LoVo (cell line): ENCODE results near the gene RAE1.
"Not testable (repeated sequence)": the region's sequence is repeated elsewhere in the genome, so short reads cannot be mapped to it uniquely, and the experiment has no call there.

ENCODE experiments used
- DNase-seq: peaks from one replicate; pipeline ENCODE4 v3.0.0-alpha.2; 2016; ENCODE audit warnings: low spot score

The RAE1 gene

DNA sequence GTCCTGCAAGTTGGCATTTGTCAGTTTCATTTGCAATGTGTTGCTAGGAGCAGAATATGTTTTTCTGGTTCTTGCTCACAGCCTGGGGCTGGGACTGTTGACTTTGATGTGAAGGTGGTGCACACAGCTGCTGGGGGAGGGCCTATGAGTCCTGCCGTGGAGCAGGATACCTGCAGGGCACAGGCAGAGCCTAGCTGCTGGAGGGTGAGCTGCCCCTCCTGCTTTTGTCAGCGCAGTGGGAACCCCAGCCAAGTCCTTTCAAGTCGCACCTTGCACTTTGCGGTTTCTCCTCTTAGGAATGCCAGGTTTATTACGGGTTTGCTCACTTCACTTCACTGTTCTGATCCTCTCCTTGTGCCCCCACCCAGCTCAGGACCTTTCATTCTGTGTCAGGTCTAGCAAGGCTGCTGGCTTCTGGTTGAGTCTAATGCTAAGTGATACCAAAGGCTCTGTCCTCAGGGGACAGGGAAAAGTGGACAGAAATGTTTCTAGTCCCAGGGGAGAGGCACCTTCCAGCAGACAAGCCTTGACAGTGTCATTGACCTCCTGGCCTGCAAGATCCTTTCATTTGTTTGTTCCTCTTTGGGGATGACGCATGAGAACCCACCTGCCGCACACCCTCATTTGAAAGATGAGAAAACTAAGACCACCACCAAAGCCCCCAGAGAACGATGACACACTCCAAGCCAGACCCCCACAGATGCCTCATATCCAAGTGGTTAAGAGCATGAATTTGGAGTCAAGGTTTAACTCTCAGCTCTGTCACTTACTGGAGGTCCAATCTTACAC, 24.2 kb upstream of the RAE1 start:
- DNase-seq = peak; percentile 91

DNA sequence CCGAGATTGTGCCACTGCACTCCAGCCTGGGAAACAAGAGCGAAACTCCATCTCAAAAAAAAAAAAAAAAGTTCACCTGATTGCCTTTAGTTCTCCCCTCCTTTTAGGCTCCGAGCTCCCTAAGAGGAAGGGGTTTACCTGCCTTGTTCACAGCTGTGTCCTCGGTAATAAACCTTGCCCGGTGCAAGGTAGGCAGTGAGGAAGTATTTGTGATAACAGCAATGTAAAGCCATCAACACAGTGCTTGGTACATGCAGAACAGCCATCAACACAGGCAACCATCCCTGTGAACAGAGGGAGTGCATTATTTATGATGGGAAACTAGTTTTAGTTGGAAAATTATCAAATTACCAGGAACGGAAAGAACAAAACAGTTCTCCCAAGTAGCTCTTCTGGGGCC, 23.2 kb upstream of the RAE1 start:
- no peak for DNase-seq

DNA sequence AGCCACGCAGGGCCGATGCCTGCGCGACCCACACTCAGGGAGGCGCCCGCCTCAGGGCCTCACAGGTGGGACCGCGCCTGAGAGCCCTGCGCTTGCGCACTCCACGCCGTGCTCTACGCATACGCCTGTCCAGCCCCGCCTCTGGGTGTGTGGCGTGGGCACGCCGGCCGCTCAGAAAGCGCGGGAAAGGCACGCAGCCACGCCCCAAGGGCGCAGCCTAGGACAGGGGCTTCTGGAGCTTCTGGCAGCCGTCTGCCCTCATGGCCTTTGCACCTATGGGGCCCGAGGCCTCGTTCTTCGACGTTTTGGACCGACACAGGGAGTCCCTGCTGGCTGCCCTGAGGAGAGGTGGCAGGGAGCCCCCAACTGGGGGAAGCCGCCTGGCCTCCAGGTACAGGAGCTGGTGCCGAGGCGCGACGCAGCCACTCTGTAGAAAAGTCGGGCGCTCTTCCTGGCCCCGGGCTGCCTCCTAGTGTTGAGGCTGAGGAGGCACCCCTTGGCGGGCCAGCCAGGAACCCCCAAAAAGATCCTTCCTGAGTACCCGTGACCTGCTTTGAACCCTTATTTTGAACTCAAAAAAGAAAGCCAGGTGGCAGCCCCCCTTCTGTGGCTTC, 21.3 kb upstream of the RAE1 start, which contains the start of gene SPO11:
SPO11 (plus strand) TSS at position 196 of the 614 bp plus-strand sequence; CDS start at position 261, 65 bp downstream.
- no peak for DNase-seq

DNA sequence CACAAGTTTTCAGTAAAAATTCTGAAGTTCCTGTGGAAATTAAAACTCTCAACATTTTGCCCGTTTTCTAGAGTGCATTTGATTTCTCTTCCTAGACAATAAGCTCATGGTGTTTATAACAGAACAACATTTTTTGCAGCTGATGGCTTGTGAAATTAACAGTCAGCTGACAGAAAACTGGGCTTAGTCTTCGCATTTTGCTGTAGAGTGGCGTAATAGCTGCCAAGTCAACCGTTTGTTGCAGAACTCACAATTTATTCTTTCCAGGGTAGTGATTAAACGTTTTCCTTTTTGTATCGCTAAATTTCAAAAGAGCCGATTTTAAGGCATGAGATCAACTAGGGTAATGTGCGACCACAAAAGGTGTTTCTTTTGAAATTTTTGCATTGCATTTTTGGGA, 20.1 kb upstream of the RAE1 start:
- no peak for DNase-seq

DNA sequence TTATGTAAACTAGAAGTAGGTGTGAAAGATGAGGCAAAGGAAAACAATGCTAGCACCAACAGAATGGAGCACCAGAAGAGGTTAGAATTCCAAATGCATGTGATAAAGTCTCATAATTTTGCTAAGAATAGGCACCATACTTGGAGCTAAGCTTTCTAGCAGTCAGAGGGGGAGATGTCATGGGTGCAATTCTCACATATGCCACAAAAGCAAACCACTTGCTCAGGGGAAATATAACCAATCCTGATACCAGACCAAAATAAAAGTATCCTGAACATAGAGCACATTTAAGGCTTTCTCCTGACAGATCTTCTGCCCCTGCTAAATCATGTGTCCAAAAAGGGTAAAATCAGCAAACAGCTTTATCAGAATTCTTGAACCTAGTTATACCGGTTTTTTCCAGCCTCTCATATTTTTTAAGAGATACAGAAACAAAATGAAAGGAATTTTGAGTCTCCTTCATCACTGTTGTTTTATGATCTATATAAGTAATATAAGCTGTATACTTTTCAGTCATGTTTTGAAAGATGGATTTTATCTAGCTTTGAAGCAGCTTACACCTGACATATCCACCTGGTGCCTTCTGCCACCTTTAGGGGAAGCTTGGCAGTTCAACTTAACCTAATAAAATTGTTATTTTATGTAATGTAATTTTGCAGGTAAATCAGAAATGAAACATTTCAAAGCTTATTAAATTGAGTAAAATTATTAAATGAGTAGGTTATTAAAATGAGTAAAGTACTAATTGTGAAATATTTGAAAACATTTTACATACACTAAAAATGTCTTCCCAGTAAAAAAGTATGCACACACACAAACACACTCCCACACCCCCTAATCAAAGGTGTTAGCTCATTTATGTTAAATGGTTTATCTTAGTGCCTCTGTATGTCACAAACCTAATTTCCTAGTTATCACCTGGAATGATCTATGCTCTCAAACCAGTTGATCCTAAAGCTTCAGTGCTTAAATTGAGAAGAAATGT, 18.7 kb upstream of the RAE1 start:
- peak; percentile 33 for DNase-seq

DNA sequence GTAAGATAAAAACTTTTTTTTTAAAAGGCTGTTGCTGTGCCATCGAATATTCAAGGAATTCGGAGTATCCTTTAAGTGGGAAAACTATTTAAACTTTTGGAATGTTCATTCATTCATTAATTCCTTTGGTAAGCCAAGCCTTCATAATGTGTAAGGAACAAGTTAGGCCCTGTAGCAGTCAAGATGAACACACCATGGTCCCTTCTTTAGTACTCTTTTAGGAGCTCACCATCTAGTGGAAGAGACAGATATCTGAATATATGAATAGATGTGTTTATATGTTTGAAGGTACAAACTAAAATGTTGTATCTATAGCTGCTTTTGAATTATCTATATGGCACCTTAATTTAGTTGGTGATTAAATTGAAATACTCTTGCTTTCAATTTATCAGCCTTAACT, 15.7 kb upstream of the RAE1 start:
- DNase-seq = no peak

DNA sequence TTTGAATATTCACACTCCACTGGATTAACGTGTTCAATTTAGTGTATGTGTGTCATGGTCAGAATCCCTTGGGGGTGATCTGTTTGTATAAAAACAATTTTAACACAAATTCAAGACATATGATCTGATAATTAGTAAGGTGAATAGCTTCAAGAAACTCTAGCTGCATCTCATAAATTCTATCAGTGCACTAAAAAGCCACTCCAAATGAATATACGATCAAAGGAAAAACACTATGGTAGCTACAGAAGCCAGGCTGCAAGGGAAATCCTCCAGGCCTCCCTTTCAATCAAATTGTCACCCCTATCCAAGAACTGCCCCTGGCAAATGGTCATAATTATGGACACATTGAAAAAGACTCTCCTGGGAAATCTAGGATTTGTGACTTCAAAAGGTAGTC, 9.4 kb upstream of the RAE1 start:
- no peak for DNase-seq

DNA sequence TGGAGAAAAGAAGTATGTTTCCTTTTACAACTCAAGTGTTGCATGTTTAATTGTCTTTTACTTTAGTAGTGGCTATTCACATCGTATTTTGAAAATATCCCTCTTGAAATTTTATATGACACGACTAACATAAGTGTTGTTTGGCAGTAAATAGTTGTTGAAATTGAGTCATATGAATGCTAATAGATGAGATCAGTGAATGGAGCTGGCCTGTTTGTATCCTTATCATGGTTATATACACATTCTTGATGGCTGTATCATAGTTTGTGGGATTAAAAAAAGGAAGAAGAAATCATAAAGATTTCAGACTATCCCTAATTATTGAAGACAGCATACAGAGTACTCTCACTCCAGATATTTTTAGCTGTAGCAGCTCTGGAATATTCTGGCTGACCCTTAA, 8.2 kb upstream of the RAE1 start:
- peak; percentile 19 for DNase-seq

DNA sequence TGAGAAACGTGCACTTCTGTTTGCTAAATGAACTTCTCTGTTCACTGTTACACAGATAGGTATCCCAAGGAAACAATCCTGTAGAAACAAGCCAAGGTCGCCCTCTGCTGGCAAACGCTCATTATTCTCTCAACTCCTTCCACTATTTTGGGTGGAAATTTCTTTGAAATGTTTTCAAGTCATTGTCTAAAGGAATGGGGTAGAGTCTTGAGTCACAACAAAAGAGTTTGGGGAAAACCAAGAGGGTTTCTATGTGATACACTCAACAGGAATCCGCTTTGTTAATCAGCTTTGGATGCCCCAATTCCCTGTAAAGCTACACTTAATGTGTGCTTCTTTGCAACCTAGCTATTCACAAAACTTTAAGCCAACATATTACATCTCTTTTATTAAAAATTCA, 4.6 kb upstream of the RAE1 start:
- peak; percentile 72 for DNase-seq

DNA sequence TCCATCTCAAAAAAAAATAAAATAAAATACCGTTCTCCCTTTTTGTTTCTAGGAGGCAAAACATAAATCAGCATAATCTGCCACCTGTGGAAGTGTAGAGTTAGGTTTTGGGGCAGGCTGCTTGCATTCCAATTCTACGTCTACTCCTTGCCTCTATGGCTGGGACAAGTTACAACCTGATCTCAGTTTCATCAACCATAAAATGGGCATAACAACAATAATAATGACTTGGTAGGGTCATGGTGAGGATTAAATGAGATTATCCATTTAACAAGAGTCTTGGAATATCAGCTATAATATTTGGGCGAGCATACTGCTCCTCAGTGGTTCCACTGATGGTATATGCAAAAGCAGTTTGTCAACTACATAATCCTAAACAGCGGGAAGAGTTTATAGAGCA, 3.7 kb upstream of the RAE1 start:
- DNase-seq = no peak

DNA sequence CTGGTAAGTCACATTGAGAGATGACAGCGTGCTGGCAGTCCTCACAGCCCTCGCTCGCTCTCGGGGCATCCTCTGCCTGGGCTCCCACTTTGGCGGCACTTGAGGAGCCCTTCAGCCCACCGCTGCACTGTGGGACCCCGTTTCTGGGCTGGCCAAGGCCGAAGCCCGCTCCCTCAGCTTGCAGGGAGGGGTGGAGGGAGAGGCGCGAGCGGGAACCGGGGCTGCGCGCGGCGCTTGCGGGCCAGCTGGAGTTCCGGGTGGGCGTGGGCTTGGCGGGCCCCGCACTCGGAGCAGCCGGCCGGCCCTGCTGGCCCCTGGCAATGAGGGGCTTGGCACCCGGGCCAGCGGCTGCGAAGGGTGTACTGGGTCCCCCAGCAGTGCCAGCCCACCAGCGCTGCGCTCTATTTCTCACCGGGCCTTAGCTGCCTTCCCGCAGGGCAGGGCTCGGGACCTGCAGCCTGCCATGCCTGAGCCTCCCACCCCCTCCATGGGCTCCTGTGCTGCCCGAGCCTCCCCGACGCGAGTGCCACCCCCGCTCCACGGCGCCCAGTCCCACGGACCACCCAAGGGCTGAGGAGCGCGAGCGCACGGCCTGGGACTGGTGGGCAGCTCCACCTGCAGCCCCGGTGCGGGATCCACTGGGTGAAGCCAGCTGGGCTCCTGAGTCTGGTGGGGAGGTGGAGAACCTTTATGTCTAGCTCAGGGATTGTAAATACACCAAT, 2.7 kb upstream of the RAE1 start:
- not testable (repeated sequence) for DNase-seq

DNA sequence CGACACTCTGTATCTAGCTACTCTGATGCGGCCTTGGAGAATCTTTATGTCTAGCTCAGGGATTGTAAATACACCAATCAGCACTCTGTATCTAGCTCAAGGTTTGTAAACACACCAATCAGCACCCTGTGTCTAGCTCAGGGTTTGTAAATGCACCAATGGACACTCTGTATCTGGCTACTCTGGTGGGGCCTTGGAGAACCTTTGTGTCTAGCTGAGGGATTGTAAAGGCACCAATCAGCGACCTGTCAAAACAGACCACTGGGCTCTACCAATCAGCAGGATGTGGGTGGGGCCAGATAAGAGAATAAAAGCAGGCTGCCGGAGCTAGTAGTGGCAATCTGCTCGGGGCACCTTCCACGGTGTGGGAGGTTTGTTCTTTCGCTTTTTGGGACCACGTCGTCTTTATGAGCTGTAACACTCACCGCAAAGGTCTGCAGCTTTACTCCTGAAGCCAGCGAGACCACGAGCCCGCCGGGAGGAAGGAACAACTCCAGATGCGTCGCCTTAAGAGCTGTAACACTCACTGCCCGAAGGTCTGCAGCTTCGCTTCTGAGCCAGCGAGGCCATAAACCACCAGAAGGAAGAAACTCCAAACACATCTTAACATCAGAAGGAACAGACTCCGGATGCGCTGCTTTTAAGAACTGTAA, 2.0 kb upstream of the RAE1 start:
- not testable (repeated sequence) for DNase-seq

DNA sequence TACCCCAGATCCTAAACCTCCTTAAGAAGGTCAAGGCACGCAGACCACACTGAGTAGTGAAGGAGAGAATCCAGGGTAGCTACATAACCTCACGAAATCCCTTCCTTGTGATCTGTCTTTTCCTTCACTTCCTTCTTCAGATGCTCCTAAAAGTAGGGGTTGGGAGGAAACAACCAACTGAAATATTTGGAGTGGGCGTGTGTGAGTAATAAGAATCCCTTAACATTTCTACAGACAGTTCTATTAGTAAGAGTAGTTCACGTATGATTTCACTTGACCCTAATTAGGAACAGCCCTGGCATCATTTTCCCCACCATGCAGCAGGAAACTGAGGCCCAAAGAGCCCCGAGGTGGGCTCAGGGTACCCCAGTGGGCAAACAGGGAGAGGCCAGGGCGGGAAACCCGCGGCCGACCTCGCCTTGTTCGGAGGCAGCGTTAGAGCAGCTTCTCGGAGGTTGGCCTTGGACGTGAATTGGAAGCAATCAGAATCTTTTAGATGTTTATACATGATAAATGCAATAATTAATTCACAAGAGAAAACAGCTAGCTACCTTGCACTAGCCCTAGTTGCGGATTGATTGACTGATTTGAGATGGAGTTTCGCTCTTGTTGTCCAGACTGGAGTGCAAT, 859 bp upstream of the RAE1 start:
- no peak for DNase-seq

DNA sequence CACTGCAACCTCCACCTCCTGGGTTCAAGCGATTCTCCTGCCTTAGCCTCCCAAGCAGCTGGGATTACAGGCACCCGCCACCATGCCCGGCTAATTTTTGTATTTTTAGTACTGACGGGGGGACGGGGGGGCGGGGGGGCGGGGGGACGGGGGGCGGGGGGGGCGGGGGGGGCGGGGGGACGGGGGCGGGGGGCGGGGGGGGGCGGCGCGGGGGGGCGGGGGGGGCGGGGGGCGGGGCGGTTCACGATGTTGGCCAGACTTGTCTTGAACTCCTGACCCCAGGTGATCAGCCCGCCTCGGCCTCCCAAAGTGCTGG, 371 bp upstream of the RAE1 start:
- DNase-seq = not testable (repeated sequence)

DNA sequence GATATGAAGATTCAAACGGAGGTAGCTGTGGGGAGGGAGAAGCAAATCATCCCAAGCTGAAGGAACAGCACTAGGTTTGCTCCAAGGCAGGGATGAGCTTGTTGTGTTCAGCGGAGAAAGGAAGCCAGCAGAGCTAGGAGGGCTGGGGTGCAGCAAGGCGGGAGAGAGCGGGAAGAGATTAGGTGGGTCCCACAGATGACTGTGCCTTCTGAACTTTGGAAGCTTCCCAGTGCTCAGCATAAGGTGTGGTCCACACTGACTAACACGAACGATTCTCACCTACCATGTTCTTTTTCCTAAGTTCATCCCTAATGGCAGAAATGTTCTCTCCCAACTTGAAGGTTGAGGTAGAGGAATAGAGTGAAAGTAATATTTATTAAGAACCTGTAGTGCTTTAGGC, 1.2 kb downstream of the RAE1 start:
- no peak for DNase-seq

DNA sequence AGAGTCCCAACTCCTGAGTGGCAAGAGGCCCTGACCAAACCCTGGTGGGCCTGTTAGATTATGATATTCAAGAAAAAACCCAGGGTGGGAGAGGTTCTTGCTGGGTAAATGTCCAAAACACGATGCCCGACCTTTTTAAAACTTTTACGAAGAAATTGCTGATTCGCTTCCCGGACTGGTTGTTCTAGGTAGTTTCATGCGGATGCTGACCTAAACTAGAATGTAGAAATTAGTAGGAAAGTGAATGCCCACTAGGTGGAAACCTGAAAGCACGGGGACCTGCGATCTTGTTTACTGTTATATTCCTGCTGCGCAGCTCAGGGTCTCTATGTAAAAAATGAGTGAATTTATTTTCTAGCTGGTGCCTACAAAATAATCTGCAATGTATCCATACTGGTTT, 2.3 kb downstream of the RAE1 start:
- DNase-seq = no peak

DNA sequence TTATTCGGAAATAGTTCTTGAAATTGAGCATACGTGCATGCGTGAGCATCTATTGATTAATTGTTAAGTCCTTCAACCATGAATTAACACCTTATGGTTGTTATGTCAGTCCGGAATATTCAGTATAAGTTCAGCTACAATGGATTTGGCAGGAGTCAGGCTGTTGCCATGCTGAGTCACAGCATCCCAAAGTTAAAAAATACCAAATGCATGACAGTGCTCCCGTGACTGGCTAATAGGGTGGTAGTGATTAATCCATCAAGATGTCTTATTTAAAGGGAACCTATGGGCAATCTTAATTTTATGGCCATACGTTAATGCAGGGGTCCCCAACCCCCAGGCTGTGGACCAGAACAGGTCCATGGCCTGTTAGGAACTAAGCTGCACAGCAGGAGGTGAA, 10.5 kb downstream of the RAE1 start:
- DNase-seq = no peak

DNA sequence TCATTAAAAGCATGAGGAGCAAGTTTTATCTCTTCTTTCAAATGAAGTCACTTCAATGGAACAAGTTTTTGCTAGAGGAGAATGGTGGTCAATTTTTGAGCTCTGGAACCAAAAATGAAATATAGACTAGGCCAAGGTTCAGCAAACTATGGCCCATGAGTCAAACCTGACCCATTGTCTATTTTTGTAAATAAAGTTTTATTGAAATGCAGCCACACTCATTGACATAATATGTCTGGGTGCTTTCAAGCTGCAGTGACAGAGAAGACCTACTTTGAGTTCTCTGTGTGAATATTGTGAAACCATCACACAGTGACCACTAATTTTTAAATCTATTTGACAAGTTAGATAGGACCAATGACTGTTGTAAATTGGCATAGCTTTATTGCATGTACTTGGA, 13.4 kb downstream of the RAE1 start:
- DNase-seq = no peak

DNA sequence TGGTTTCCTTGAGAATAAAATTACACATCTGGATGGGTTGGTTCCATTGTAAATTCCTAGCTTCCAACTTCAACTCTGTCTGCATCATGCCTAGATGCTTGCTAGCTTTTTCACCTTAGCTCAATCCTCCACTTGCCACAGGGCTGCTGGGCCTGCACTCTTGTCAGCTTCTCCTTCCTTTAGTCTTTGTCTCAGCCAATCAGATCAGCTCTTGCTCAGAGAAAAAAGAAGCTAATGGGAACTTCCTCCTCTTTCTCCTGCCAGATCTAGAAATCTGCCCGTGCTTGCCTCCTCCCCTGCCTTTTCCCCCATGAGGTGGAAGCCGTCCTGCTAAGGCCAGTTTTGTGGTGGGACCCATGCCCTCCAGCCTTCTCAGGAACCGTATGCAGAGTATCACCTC, 18.5 kb downstream of the RAE1 start:
- no peak for DNase-seq

DNA sequence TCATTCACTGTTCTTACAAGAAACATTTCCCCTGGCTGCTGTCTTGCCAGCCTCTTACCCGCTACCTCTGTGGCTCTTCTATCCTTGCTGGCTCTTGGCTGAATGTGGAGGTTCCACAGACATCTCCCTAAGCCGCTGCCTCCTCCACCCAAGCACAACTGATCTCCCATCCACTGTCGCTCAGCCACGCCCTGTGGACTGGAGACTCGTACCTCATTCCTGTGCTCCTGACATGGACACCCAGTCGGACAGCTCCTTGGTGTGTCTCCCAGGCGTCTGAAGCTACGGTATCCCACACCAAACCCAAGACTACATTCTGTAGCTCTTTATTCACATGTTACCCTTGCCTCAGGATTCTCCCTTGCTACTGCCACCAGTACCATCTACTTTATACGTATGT, 19.3 kb downstream of the RAE1 start:
- no peak for DNase-seq

DNA sequence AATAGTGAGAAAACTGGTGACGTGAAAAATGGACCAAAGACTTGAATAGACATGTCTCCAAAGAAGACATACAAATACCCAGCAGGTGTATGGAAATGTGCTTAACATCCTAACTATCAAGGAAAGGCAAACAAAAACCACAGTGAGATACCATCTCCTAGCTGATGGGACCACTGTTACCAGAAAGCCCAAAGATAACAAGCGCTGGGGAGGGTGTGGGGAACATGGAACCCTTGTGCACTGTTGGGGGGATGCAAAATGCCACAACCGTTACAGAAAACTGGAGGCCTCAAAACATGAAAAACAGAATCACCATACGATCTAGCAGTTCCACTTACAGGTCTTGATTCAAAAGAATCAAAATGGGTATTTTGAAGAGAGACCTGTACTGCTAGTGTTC, 20.3 kb downstream of the RAE1 start:
- DNase-seq = no peak
